Right lobe of liver (tissue), 4 donors: ENCODE data around the gene RRAS2.

Experiments used
- CTCF ChIP-seq, 4 donors: fragments of 200-600 bp in 3 of 4; fragments of 450-650 bp in 1 of 4; IDR thresholded peaks; one replicate each; pipeline versions ENCODE4 v1.5.1 to v1.8.0; 2016 to 2022; ENCODE audit warnings: antibody characterized with exemption in 4 of 4, mild to moderate bottlenecking in 2 of 4
- POLR2A ChIP-seq: fragments of 450-650 bp; IDR thresholded peaks from one replicate; pipeline ENCODE4 v1.6.1; 2017; ENCODE audit warnings: antibody characterized with exemption, mild to moderate bottlenecking
- donor health status: DM: no; HTN: no; CAD: no.
- donor health status: DM: no; HTN: no; CAD: no.
- donor health status: DM: no; HTN: yes; CAD: no.

GRCh38 chr11:14240221-14240620 lies 118.8 kb downstream of the RRAS2 start:
- no peak for TF ChIP-seq POLR2A
- no peak for TF ChIP-seq CTCF (IDR thresholded peaks at IDR 0.05)
